Ishikawa (cell line): ENCODE data around the gene MARCKSL1.

ENCODE experiments used
- CEBPB ChIP-seq: IDR thresholded peaks from 2 replicates; pipeline ENCODE4 v1.6.1; 2012
- CREB1 ChIP-seq: IDR thresholded peaks from 2 replicates; pipeline ENCODE4 v1.6.1; 2012; ENCODE audit warnings: low read depth
- EGR1 ChIP-seq: IDR thresholded peaks from 2 replicates; pipeline ENCODE4 v1.6.1; 2012
- EP300 ChIP-seq: IDR thresholded peaks from 2 replicates; pipeline ENCODE4 v1.6.1; 2012; ENCODE audit warnings: borderline replicate concordance
- FOXM1 ChIP-seq: IDR thresholded peaks from 2 replicates; pipeline ENCODE4 v1.6.1; 2012; ENCODE audit warnings: low read depth, borderline replicate concordance
- NFIC ChIP-seq: IDR thresholded peaks from 2 replicates; pipeline ENCODE4 v1.6.1; 2012
- RAD21 ChIP-seq: IDR thresholded peaks from 2 replicates; pipeline ENCODE4 v1.6.1; 2012; ENCODE audit warnings: low read depth
- TAF1 ChIP-seq: IDR thresholded peaks from 2 replicates; pipeline ENCODE4 v1.6.1; 2012; ENCODE audit warnings: low read depth, mild to moderate bottlenecking
- TCF12 ChIP-seq: IDR thresholded peaks from 2 replicates; pipeline ENCODE4 v1.6.1; 2012; ENCODE audit warnings: low read depth
- TEAD4 ChIP-seq: IDR thresholded peaks from 2 replicates; pipeline ENCODE4 v1.6.1; 2012
- YY1 ChIP-seq: IDR thresholded peaks from 2 replicates; pipeline ENCODE4 v1.6.1; 2012; ENCODE audit warnings: low read depth
- ZBTB7A ChIP-seq: IDR thresholded peaks from 2 replicates; pipeline ENCODE4 v1.6.1; 2012; ENCODE audit warnings: low read depth
- TF ChIP-seq, protein P1 (sequence below): IDR thresholded peaks from 2 replicates; pipeline ENCODE4 v1.6.1; 2012
- TF ChIP-seq, protein P2 (sequence below): IDR thresholded peaks from 2 replicates; pipeline ENCODE4 v1.6.1; 2012
- TF ChIP-seq, protein P3 (sequence below): IDR thresholded peaks from 2 replicates; pipeline ENCODE4 v1.6.1; 2012; ENCODE audit warnings: low read depth, mild to moderate bottlenecking

MARCKSL1 gene

DNA sequence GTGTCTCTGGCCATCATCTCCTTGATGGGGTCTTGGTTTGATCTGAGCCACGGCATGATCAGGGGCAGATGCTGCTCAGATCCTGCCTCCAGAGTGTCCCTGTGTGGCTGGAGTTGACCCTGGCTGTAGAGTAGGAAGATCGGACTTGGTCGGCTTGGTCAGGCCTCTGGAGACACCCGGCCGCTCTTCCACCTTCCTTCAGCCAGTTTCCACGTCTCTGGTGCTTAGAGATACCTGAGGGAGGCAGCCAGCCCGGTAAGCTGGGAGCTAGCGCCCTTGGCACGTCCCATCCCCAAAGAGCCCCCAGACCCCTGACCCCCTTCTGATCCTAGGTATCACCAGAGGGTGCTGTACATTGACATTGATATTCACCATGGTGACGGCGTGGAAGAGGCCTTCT is 8.8 kb downstream of the MARCKSL1 start:
- TF ChIP-seq, protein P1, sequence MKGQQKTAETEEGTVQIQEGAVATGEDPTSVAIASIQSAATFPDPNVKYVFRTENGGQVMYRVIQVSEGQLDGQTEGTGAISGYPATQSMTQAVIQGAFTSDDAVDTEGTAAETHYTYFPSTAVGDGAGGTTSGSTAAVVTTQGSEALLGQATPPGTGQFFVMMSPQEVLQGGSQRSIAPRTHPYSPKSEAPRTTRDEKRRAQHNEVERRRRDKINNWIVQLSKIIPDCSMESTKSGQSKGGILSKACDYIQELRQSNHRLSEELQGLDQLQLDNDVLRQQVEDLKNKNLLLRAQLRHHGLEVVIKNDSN: no peak
- TF ChIP-seq EGR1 (no peak), TAF1 (no peak), TEAD4 (no peak), FOXM1 (no peak)
- TF ChIP-seq, protein P2, sequence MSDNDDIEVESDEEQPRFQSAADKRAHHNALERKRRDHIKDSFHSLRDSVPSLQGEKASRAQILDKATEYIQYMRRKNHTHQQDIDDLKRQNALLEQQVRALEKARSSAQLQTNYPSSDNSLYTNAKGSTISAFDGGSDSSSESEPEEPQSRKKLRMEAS: no peak

DNA sequence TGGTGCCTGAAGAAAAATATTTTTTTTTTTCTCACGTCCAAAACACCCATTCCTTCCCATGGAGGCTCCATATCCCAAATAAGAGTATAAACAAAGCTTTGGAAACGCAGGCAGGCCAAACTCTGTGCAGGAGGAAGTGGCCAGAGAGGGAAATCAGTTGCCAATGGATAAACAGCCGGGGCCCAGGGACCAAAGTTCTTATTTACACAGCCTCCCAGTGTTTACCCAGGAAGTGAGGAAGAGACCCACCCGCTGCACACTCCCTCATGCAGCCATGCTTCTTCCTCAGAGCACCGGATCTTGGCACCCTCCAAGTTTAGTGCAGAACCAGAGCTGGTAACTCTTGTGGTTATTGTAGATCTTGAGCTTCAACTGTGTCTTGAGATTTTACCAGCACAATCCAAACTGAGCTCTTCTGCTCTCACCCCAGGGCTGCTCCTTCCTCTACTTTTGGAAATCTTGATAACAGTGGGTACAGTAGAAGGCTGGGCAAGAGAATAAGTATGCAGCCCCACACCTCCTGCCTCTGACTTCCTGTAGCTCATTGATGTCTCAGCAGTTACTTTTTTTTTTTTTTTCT is 14.2 kb downstream of the MARCKSL1 start:
- TF ChIP-seq CEBPB (no peak), RAD21 (no peak), YY1 (no peak), CREB1 (no peak)
- TF ChIP-seq, protein P3, sequence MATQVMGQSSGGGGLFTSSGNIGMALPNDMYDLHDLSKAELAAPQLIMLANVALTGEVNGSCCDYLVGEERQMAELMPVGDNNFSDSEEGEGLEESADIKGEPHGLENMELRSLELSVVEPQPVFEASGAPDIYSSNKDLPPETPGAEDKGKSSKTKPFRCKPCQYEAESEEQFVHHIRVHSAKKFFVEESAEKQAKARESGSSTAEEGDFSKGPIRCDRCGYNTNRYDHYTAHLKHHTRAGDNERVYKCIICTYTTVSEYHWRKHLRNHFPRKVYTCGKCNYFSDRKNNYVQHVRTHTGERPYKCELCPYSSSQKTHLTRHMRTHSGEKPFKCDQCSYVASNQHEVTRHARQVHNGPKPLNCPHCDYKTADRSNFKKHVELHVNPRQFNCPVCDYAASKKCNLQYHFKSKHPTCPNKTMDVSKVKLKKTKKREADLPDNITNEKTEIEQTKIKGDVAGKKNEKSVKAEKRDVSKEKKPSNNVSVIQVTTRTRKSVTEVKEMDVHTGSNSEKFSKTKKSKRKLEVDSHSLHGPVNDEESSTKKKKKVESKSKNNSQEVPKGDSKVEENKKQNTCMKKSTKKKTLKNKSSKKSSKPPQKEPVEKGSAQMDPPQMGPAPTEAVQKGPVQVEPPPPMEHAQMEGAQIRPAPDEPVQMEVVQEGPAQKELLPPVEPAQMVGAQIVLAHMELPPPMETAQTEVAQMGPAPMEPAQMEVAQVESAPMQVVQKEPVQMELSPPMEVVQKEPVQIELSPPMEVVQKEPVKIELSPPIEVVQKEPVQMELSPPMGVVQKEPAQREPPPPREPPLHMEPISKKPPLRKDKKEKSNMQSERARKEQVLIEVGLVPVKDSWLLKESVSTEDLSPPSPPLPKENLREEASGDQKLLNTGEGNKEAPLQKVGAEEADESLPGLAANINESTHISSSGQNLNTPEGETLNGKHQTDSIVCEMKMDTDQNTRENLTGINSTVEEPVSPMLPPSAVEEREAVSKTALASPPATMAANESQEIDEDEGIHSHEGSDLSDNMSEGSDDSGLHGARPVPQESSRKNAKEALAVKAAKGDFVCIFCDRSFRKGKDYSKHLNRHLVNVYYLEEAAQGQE: no peak
- TF ChIP-seq, protein P2: no peak

DNA sequence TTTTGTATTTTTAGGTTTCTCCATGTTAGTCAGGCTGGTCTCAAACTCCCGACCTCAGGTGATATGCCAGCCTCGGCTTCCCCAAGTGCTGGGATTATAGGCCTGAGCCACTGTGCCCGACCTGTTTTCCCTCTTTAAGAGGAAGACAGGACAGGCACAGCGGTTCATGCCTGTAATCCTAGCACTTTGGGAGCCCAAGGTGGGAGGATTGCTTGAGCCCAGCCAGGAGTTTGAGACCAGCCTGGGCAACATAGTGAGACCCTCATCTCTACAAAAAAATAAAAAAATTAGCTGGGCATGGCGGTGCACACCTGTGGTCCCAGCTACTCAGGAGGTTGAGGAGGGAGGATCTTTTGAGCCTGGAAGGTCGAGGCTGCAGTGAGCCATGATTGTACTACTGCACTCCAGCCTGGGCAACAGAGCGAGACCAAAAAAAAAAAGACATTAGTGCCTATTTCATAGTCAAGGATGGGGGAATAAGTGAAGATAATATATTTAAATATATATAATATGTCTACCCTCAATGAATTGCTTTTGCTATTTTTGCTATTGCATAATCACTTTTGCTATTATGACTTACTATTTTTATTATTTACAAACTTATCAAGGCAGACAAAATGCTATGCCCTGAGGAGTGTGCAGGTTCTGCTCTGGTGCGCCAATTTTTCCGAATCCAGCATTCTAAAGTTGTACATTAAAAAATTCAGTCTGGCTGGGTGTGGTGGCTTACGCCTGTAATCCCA is 17.7 kb downstream of the MARCKSL1 start:
- TF ChIP-seq TCF12 (no peak), NFIC (no peak), YY1 (no peak), TEAD4 (no peak), TAF1 (no peak), ZBTB7A (no peak), EGR1 (no peak), EP300 (no peak), FOXM1 (no peak), CREB1 (no peak), CEBPB (no peak), RAD21 (no peak)
- TF ChIP-seq, protein P3: no peak
- TF ChIP-seq, protein P1: no peak
- TF ChIP-seq, protein P2: no peak

DNA sequence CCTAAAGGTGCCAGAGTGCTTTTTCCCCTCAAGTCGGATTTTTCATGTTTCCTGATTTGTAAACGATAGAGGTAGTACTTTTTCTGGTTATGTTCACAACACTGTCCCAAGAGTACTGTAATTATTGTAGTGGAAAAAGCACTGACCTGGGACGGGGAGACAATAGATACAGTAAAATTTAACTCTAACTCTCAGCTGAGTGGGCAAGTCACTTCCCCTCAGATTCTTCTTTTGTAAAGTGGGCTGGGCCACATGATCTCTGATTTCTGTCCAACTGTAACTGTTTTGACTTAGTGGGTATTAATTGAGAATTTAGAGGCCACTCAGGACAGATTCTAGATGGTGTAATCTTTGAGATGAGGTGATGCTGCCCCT is 19.1 kb downstream of the MARCKSL1 start:
- TF ChIP-seq, protein P2: no peak
- no peak for TF ChIP-seq EP300
- TF ChIP-seq, protein P1: no peak
- no peak for TF ChIP-seq CREB1
- TF ChIP-seq YY1: no peak
- no peak for TF ChIP-seq FOXM1
- TF ChIP-seq RAD21: no peak
- TF ChIP-seq TCF12: no peak

DNA sequence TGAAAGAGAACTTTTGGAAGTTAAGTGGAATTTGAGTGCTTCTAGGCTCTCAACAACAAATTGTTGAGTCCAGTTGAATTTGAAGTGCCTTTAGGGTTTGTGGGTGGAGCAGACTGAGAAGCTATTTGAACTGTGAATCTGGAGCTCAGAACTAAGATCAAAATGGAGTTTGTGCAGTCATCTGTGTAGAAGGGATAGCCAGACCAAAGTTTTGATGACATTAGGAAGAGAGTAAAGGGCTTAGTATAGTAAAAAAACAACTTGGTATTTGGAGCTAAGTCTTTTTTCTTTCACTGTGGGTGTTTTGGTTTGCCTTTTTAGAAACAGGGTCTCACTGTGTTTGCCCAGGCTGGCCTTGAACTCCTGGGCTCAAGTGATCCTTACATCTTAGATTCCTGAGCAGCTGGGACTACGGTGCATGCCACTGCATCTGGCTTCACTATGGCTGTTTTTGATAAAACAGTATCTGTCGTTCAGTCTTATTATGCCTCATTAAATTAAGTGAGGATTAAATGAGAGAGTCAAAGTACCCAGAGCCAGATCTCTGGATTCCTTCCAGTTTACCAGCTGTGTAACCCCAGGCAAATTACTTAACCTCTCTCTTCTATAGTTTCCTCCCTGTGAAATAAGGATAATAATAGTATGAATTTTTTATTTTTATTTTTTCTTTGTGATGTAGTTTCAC is 24.2 kb downstream of the MARCKSL1 start:
- TF ChIP-seq EGR1 (no peak), TAF1 (no peak), CEBPB (no peak), RAD21 (no peak), ZBTB7A (no peak), CREB1 (no peak), TCF12 (no peak), YY1 (no peak), TEAD4 (no peak)
- TF ChIP-seq, protein P2: no peak
